Bone marrow (tissue), 2 donors: ENCODE data around the gene C3orf22.
A peak's percentile ranks its signal among the peaks of the same experiment; 100 is the strongest.

Experiments
- DNase-seq, 2 donors: peaks; one replicate each; lab custom pipeline; 2025; lab: John Stamatoyannopoulos, UW

Gene C3orf22

DNA sequence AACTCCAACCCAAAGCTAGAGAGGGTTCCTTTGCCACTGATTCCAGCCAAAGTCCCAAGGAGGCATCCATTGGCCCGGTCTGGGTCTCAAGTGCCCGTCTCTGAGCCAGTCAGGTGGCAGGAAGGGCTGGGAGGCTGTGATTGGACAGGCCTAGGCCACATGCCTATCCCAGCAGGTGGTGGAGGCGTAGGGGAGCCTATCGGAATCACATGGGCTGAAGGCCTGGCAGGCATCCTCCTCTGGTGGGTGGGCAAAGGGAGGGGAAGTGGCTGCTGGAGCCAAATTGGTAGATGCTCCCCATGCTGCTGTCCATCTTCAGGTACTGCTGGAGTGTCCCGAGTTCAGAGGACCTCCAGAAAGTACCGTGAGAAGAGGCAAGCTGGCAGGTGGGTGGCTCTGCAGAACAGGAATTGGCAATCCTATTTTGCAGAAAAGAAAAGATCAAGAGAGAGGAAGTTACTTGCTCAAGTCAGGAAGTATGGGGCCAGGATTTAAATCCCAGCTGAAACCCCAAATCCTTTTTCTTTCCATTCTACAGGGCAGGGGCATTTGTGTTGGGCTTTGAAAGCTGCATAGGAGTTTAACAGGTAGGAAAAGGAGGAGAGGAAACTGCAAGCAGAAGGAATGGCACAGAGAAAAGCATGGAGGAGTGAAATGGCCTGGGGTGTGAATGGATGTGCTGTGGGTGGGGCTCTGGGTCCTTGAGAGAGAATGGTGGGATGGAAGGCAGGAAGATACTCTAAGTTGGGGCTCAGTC is 31.1 kb downstream of the C3orf22 start:
- DNase-seq: no peak

- DNase-seq: no peak
Measured at GRCh38 chr3:126527006-126527405, 31.7 kb downstream of the C3orf22 start.

DNA sequence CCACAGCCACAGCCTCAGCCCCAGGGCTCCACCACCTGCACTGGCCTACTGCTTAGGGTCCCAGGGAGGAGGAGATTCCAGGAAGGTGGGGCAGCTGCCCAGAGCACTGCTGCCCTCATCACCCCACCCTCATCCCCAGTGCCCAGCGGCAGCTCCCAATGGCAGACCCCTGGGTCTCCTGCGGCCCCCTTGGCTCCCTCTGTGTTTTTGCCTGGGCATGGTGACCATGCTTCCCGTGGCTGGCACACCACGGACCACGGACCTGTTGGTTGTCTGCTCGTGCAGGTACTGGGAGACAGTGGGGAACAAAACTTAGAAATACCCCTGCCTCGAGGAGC is 32.1 kb downstream of the C3orf22 start:
- no peak for DNase-seq

- DNase-seq: no peak
Measured at GRCh38 chr3:126525853-126526667, 32.7 kb downstream of the C3orf22 start.

DNA sequence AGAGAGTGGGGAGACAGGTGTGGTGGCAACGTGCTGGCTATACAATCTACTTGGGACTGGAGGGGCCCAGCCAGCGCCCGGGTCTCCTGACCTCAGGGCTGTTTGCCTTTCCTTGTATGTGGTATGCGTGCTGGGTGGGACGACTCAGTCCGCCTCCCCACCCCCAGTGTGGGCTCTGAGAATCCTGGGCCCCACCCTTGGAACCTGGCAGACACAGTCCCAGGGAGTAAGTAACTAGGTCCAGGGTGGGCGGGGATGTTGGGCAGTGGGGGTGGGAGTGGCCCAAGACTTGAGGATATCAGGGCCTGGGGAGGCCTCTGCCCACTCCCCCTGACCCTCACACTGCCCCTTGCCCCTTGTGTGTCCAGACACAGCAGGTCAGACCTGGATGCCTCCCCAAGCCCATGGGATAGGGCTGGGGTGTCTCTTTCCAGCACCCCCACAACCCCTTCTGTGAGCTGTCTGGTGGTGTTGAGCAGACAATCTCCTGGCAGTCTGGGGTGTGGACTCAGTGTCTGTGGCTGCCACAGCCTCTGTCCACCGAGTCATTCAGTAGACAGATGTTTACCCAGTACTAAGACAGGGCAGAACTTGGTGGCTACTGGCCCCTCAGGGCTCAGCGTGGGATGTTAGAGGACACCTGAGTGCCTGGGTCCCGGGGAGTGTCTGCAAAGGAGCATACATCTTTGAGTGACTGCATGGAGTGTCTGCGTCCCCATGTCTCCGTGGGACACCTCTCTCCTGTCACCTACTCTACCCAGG is 33.5 kb downstream of the C3orf22 start:
- DNase-seq: no peak

DNA sequence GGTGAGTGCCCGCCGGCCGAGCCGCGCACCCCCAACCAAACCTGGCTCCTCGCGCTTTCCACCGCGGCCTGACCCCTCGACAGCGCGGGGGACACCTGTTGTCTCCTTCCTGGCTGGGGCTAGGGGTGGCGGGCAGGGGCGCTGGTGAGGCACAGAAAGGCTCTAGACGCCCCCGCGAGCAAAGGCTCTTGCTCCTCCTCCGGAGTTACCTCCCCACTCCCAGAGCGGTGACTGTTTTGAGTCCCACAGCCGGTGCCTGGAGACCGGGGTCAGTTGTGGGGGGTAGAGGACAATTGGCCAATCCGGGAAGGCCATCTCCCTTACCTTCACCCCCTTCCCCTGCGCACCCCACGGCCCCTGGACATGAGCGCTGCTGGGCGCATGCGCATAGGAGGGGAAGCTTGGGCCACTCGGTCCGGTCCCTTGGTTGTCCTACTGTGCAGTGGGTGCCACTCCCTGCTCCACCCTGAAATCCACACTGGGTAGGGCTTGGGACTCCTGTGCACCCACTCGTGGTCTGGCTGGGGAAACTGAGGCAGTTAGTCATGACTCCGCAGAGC is 34.2 kb downstream of the C3orf22 start:
- DNase-seq: peak; percentile 29 to 55

DNA sequence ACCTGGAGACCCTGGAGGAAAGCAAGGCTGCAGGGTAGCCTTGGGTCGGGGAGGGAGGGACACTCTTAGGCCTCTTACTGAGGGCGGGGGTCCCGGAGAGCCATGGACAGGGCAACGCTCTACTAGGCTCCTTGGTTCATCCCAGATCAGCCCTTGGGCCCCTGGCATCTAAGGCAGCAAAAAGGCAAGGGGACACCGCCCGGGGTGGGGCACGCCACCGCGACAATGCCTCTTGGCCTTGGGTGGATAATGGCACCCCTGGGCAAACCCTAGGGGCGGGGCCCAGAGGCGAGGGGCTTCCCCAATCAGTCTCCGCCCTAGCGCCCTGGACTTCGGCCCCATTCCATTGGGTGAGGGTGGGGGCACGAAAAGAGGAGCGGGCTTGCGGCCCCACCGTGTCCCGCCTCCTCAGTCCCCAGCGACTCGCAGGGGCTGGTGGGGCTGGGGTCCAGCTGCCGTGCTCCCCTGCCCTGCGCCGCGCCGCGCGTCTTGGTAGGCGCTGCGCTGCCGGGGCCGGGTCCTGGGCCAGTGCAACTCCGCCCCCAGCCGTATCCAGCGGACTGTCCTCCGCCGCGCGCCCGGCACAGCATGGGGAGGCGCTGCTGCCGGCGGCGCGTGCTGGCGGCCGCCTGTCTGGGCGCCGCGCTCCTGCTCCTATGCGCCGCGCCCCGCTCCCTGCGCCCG is 34.8 kb downstream of the C3orf22 start, which contains the start of gene CHST13:
Gene CHST13 (plus strand): TSS at position 411 of the 684 bp plus-strand sequence. CDS start 178 bp downstream, at position 589.
- peak; percentile 15 to 59 for DNase-seq

- peak; percentile 23 to 38 for DNase-seq
Measured at GRCh38 chr3:126522363-126522788, 36.4 kb downstream of the C3orf22 start.

DNA sequence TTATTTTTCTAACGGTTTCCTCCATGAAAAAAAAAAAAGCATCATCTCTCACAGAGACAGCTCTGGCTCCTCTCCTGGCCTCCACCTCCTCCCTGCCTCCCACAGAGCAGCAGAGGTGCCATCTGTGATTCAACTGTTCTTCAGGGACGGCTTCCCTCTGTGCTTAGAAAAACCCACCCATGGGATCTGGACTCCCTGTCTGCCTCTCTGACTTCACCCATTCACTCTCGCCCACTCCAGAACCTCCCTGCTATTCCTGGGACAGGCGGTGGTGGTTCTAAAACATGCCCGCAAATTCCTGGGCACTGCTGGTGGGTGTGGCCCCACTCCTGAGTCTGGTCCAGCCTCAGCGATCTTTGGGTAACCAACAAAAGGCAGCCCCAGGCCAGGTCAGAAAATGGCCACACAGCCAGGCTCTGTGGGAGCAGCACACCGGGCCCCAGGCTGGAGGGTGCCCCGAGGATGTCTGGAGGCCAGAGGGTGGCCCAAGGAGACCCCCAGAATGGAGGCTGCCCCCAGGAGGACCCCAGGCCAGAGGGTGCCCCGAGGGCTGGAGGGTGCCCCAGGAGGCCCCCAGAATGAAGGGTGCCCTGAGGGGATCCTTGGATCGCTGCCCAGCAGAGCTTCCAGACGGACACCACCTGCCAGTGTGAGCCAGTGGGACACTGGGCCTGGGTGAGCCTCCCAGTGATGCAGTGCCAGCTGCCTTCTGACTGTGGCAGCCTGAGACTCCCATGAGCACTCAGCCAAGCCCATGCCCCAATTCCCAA is 37.4 kb downstream of the C3orf22 start:
- DNase-seq: no peak

- DNase-seq: no peak
Measured at GRCh38 chr3:126519506-126520455, 39.0 kb downstream of the C3orf22 start.

GRCh38 chr3:126518779-126519177 is 40.0 kb downstream of the C3orf22 start:
- DNase-seq: no peak

- no peak for DNase-seq
Measured at GRCh38 chr3:126517986-126518778, 40.5 kb downstream of the C3orf22 start.

DNA sequence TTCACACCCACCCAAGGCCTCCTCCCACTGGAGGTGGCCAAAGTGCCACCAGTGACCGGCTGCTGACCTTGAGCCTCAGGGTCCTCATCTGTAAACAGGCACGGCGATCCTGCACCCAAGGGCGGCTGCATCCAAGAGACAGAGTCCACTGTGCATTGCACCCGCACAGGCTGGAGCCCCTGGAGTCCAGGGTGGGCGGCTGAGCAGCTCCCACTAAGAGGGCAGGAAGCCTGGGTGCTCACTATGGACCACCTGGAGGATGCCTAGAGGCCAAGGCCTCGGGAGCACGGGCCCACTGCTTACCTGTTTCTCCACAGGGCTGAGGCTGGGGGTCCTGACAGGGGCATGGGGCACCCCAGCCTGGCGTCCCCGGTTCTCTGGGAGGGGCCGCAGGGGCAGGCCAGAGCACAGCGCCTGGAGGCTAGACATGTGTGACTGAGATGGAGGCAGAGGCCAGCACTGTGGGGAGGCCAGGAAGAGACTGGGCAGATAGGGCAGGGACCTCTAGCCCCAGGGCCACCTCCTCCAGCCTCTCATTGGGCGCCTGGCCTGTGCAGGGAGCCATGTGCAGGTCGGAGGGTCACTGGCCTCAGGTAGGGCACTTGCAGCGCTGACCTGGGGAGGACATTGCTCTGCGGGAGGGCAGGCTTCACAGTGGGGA is 41.3 kb downstream of the C3orf22 start, which contains the start of gene UROC1:
Gene UROC1 (minus strand): TSS at position 483 of the 661 bp plus-strand sequence. CDS start 54 bp downstream, at position 429.
- no peak for DNase-seq

GRCh38 chr3:126516936-126517290 is 41.8 kb downstream of the C3orf22 start:
- no peak for DNase-seq

GRCh38 chr3:126516152-126516935 is 42.4 kb downstream of the C3orf22 start:
- DNase-seq: no peak

DNA sequence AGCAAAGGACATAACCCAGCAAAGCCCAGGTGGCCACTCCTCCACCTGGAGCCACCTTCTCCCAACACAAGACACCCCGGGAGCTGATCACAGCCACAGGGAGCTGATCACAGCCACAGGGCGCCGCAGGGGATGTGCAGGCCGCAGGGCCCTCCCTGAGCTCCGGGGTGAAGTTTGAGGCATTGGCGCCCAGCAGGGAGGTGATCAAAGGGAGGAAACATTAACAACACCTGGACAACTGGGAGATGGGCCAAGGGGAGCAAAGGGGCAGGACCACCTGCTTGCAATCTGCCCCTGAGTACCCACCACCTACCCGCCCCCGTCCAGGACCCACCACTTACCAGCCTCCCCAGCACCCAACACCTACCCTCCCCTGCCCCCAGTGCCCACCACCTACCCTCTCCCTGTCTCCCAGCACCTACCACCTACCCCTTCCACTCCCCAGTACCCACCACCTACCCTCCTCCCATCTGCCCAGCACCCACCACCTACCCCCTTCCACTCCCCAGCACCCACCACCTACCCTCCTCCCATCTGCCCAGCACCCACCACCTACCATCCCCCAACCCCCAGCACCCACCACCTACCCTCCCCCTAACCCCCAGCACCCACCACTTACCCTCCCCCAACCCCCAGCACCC is 43.5 kb downstream of the C3orf22 start:
- DNase-seq: no peak

GRCh38 chr3:126514161-126514560 is 44.6 kb downstream of the C3orf22 start:
- no peak for DNase-seq
